Posterior vena cava (tissue), 2 donors: Measurements from ENCODE around the gene UAP1. TPM values are rescaled to one million over a fixed set of nuclear protein-coding genes. Genes with fewer than 3 reads are reported as not detected.

Source experiments
- DNase-seq: peaks from one replicate; pipeline ENCODE4 v3.0.0-alpha.2; 2020; ENCODE audit warnings: low spot score
- intact Hi-C, 2 donors: fragments of 100-400 bp; cut with DNase I; formaldehyde crosslinking; loops; one replicate each; pipeline versions ENCODE4 v1.14.1 to v1.14.2; 2022 to 2023
- total RNA-seq, 2 donors: library from RNA; stranded (reverse); fragmentation: NEBNext Ultra II Directional; extraction: Animal tissue kit (Norgen Biotek cat#: 25700); gene quantifications; one replicate each; pipeline ENCODE4 v1.2.1, GENCODE V29; 2021
- donor health status: DM: yes; HTN: yes; CAD: no.
- donor health status: DM: yes; HTN: yes; CAD: no.

UAP1 gene
- total RNA-seq, 2 donors from 2014 or later: 106 to 115 TPM

DNA sequence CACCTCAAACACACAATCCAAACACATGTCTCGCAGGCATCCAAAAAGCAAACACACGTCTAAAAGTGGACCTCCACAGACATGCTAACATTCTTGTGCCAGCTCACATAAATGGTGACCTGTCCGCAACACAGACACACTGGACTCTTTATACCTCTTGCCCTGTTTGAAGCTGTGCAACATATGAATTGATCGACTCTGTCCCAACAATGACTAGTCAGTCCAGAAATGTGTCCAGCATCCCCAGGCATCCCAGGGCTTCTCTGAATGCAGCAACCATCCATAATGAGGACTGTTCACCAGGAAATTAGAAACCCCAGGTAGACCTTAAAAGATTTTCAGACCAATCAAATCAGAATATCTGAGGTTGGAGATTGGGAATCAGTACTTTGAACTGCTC, 73.9 kb downstream of the UAP1 start:
- intact Hi-C loops: no loop called here
- no peak for DNase-seq

DNA sequence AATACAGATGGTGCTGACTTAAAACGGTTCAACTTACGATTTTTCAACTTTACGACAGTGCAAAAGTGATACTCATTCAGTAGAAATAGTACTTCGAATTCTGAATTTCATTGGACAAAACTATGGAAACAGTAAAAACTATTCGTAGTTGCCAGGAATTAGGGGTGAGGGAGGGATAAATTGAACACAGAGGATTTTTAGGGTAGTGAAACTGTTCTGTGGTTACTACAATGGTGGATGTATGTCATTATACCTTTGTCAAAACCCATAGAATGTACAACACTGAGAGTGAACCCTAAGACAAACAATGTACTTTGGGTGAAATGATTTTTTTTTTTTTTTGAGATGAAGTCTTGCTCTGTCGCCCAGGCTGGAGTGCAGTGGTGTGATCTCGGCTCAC, 78.2 kb downstream of the UAP1 start:
- no peak for DNase-seq
- intact Hi-C loops: no loop called here

DNA sequence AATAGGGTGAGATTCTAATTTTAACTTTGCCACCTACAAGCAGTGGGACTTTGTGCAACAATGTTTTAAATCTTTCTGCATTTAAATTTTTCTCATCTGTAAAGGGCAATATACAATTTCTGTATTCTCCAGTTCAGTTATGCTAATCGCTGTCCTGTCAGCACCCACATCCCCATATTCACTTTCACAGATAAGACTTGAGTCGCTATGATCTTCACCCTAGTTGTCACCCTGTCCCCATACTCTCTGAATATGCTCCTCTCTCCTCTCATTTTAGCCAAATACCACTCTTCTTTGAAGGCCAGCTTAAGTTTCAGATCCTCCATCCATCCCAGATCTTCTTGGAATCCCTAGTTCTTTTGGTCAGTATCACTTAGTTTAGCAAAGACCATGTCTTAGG, 79.6 kb downstream of the UAP1 start:
- intact Hi-C loops: no loop called here

DNA sequence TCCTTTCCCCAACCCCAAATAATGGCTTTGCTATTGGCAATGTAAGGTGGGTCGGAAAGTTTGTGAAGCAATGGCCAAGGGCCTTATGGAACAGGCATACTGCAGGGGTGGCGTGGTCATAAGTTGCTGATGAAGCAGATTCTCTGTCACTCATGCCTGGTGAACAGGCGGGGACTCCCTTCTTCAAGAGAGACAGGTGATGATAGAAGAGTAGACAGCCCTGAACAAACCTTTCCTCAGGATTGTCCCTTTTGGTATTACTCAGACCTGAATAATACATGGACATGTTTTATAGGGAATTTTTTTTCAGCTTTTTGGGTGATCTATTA, 83.4 kb downstream of the UAP1 start:
- intact Hi-C loops: no loop called here
- DNase-seq: no peak

More for the DNA sequence above, 79.6 kb downstream of the UAP1 start:
- no peak for DNase-seq

DNA sequence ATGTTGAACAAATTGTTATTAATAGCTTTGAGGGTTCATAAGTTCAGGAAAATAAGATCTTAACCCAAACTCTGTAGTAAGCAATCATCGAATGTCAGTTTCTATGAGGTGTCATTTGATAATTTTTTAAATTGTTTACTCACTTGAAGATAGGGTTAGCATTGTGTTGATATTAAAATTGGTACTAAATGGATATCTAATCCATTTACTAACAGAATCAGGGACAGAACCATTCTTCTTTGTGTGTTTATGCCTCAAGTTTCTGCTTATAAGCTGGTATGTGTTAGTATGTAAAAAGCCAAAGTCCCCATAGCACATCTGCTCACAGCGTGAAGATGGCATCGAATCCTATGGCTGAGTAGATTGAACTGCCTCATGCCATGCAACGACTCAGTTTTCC, 84.1 kb downstream of the UAP1 start:
- intact Hi-C loops: no loop called here
- no peak for DNase-seq

DNA sequence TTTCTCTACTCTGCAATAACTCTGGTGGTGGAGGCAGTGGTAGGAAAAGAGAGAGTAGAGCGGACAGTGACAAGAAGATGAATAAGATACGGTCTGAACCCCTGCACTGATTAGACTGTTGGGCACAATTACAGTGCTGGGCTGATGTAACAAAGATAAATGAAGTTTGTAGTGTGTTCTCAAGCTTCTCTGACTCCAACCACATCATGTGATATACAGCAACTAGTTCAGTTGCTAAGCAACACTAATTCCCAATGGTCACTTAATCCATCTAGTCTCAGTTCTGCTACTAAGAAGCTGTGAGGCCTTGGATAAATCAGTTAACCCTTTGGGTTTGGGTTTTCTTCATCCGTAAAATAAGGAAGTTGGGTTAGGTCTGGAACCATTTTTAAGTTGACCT, 88.1 kb downstream of the UAP1 start:
- DNase-seq: no peak
- intact Hi-C loops: no loop called here

Other genes with a start within 250 kb of the UAP1 start
- not detected for gene SPATA46, start 184.9 kb upstream of the UAP1 start, total RNA-seq
- gene C1orf226, start 180.0 kb upstream of the UAP1 start, total RNA-seq: 1 to 10 TPM; 5.7 to 9.1 TPM
- under 1 TPM; 0.14 to 0.69 TPM for gene SH2D1B, start 149.6 kb upstream of the UAP1 start, total RNA-seq
- 10 to 100 TPM; 27.5 to 36.2 TPM for gene UHMK1, start 63.9 kb upstream of the UAP1 start, total RNA-seq
- 100 to 1,000 TPM; 116 to 138 TPM for gene DDR2, start 70.7 kb downstream of the UAP1 start, total RNA-seq
- 1 to 10 TPM; 4.0 to 5.5 TPM for gene HSD17B7, start 229.0 kb downstream of the UAP1 start, total RNA-seq